Measurements from ENCODE around the gene RAVER2. TPM values are rescaled to one million over a fixed set of nuclear protein-coding genes. Genes with fewer than 3 reads are reported as not detected.

The RAVER2 gene
- total and polyA plus RNA-seq, 2 of the 13 experiments (the other 11 are each of a cell fraction or from before 2014, with no cell fraction given): 11.4 to 15.4 TPM

- TF ChIP-seq SOX13 (IDR thresholded peaks at IDR 0.05) (no peak), SOX13 (CRISPR knock-in tag; conservative IDR thresholded peaks at IDR 0.05 in 1 of 2, IDR thresholded peaks at IDR 0.05 in 1 of 2) (no peak), ZNF496 (CRISPR knock-in tag; IDR thresholded peaks at IDR 0.05; ENCODE audit: insufficient replicate concordance) (no peak)
Measured at GRCh38 chr1:64850846-64851245, 106.0 kb downstream of the RAVER2 start (continued).

DNA sequence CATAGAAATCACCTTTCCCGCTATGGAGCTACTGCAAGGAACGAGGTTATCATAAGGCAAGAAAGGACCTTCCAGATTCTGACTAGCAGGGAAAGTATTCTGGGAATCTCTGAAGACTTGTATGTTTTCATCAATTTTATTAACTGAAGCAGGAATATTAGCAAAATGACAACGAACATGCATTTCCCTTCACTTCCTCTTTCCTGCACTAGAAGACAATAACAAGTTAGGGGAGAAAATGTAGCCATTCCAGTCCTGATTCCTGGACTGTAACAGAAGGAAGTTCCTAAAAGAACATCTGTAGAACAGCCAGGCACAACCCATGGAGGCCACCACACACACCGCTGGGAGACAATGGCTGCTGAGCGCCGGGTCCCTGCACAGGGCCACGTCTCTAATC, 106.8 kb downstream of the RAVER2 start:
- no TSS peak for BruUV-seq (replicated peaks)
- Histone ChIP-seq H2AFZ (ENCODE audit: low read length) (no peak overlapping the region), H3K4me2 (ENCODE audit: low read depth, low read length) (no peak overlapping the region), H3K79me2 (ENCODE audit: insufficient read depth, low read length) (no peaks in the 10 kb centered on the region), H4K20me1 (ENCODE audit: insufficient read depth, low read length) (no peaks in the 10 kb centered on the region), H3K36me3 (replicated peaks in 1 of 2; ENCODE audit: control insufficient read depth in 1 of 2, insufficient read depth in 2 of 2, low read length in 2 of 2) (peaks cover 10 to 37% of the 10 kb centered on the region in 2 experiments; a peak in 4 of 5 replicates), H3K27ac (ENCODE audit: extremely low read length, insufficient read depth, low read length) (no peak overlapping the region), H3K4me3 (replicated peaks in 1 of 3; ENCODE audit: insufficient read depth in 1 of 3, low read depth in 2 of 3, low read length in 3 of 3) (no peak overlapping the region), H3K9ac (ENCODE audit: insufficient read depth, low read depth, low read length) (no peak overlapping the region), H3K9me3 (ENCODE audit: low read length) (no peaks in the 10 kb centered on the region), H3K4me1 (ENCODE audit: insufficient read depth, low read length) (no peaks in the 10 kb centered on the region), H3K27me3 (ENCODE audit: control insufficient read depth in 1 of 2, insufficient read depth in 2 of 2, low read length in 2 of 2) (no peaks in the 10 kb centered on the region)
- in situ Hi-C loops (cut with HindIII; ENCODE audit: extremely low pct_ligation_motif_present, low pct_unique_long_range_greater_than_20kb): no loop called here
- DNase-seq (ENCODE audit: low spot score) (no peak), FAIRE-seq (no peak), ATAC-seq (no peak)
- POLR2A ChIA-PET: no interaction called here
- TF ChIP-seq SMAD3 (CRISPR knock-in tag; IDR thresholded peaks at IDR 0.05): no peak
- TF ChIP-seq, protein P1, sequence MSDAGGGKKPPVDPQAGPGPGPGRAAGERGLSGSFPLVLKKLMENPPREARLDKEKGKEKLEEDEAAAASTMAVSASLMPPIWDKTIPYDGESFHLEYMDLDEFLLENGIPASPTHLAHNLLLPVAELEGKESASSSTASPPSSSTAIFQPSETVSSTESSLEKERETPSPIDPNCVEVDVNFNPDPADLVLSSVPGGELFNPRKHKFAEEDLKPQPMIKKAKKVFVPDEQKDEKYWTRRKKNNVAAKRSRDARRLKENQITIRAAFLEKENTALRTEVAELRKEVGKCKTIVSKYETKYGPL (CRISPR knock-in tag; IDR thresholded peaks at IDR 0.05): no peak
- no peak for TF ChIP-seq NR2F1 (CRISPR knock-in tag; IDR thresholded peaks at IDR 0.05)
- TF ChIP-seq PAX8 (CRISPR knock-in tag; IDR thresholded peaks at IDR 0.05; ENCODE audit: borderline replicate concordance): no peak
- no peak for TF ChIP-seq KDM6A (CRISPR knock-in tag; IDR thresholded peaks at IDR 0.05; ENCODE audit: low read depth)
- TF ChIP-seq ZNF354B (CRISPR knock-in tag; IDR thresholded peaks at IDR 0.05): no peak
- TF ChIP-seq, protein P2, sequence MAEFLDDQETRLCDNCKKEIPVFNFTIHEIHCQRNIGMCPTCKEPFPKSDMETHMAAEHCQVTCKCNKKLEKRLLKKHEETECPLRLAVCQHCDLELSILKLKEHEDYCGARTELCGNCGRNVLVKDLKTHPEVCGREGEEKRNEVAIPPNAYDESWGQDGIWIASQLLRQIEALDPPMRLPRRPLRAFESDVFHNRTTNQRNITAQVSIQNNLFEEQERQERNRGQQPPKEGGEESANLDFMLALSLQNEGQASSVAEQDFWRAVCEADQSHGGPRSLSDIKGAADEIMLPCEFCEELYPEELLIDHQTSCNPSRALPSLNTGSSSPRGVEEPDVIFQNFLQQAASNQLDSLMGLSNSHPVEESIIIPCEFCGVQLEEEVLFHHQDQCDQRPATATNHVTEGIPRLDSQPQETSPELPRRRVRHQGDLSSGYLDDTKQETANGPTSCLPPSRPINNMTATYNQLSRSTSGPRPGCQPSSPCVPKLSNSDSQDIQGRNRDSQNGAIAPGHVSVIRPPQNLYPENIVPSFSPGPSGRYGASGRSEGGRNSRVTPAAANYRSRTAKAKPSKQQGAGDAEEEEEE (CRISPR knock-in tag; IDR thresholded peaks at IDR 0.05; ENCODE audit: borderline replicate concordance): no peak
- intact Hi-C loops (cut with micrococcal nuclease; ENCODE audit: unreplicated experiment): no loop called here
- CTCF ChIA-PET (ENCODE audit: low intra/inter-chr PET ratio, low total read pairs): no interaction called here
- 96% methylated on average over 7 of the region's 7 CpGs for WGBS (ENCODE audit: low lambda C conversion rate)
